Activated naive CD8-positive, alpha-beta T cell treated with anti-CD3 and anti-CD28 coated beads, Interleukin-2, amount 50 U/mL, for 24 hours (primary cell): ENCODE data around the gene CCT6B.

Experiments used
- ATAC-seq: fragments of 150-1000 bp; cut with Tn5 transposase; one replicate; pipeline ENCODE4 v1.10.0; 2021
- DNase-seq: peaks from one replicate; pipeline ENCODE4 v3.0.0; 2021
- H3K27ac Mint-ChIP-seq: one replicate; pipeline ENCODE4 v1.8.0; 2021; ENCODE audit warnings: mild to moderate bottlenecking, mixed read lengths
- H3K27me3 Mint-ChIP-seq: one replicate; pipeline ENCODE4 v1.8.0; 2021; ENCODE audit warnings: mixed read lengths
- H3K36me3 Mint-ChIP-seq: one replicate; pipeline ENCODE4 v1.8.0; 2021; ENCODE audit warnings: low read depth, mixed read lengths
- H3K4me1 Mint-ChIP-seq: one replicate; pipeline ENCODE4 v1.8.0; 2021; ENCODE audit warnings: mixed read lengths
- H3K4me3 Mint-ChIP-seq: one replicate; pipeline ENCODE4 v1.8.0; 2021; ENCODE audit warnings: mild to moderate bottlenecking, moderate library complexity, mixed read lengths
- H3K9me3 Mint-ChIP-seq: one replicate; pipeline ENCODE4 v1.8.0; 2021; ENCODE audit warnings: mixed read lengths

The CCT6B gene

DNA sequence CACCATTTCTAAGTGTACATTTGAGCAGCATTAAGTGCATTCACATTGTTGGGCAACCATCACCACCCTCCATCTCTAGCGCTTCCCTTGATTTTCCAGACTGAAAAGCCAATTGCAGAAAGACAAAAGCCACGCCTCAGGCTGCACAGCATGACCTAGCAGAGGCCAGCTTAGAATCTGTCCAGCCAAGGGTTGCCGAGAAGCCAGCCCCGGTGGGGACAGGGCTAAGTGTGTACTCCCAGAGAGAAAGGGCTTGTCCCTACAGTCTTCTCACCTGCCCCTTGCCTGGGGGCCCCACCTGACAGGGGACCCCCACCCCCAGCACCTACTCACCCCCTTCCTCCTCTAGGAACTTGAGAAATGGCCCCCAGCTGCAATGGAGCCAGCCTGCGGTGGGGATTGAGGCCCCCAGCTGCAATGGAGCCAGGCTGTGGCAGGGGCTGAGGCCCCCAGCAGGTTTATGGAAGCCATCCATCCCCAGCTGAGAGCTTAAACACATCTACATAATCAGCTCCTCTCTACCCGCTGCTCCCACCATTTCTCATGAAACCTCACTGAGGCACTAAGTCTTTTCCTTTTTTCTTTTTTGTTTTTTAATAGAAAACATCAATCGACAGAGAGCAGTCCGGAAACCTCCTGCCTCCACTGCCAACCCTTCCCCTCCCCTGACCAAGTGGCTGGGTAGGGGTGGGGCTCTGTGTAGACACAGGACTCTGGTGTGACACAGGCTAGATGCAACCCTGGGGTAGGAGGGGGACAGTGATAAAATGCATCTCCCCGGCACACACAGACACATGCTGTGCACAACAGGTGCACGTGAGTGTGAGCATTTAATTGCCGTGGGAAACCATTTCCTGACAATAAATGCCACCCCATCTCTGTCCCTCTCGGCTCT is 77.9 kb downstream of the CCT6B start:
- no peak for ATAC-seq
- no peaks in the 10 kb centered on the region for H3K36me3 Mint-ChIP-seq
- H3K9me3 Mint-ChIP-seq, result peaks cover 4% of the 10 kb centered on the region
- no peak overlapping the region for H3K27ac Mint-ChIP-seq
- H3K4me3 Mint-ChIP-seq, result no peak overlapping the region
- peaks cover 1% of the 10 kb centered on the region for H3K4me1 Mint-ChIP-seq
- H3K27me3 Mint-ChIP-seq, result peaks cover 36% of the 10 kb centered on the region
- no peak for DNase-seq

DNA sequence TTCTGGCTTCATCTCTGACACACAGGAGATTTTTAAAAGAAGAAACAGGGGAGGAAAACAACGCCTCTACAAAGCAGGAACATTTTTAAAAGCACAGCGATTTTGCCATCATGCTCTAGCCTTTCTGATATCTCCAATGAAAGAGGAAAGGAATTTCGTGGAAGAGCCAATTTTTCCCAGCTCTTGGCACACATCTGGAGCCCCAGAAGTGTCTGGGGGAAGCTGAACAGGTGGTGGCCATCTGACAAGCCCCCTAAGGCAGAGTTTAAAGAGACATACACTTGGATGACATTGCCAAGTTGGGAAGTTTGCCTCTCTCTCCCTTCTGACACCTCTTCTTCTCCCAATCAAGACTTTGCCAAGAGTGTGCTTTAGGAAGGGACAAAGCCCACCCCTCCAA is 82.1 kb downstream of the CCT6B start:
- DNase-seq (no peak), ATAC-seq (no peak)
- Mint-ChIP-seq H3K36me3 (no peaks in the 10 kb centered on the region), H3K27me3 (peaks cover 12% of the 10 kb centered on the region), H3K27ac (no peak overlapping the region), H3K4me1 (no peaks in the 10 kb centered on the region), H3K9me3 (peaks cover 4% of the 10 kb centered on the region), H3K4me3 (no peak overlapping the region)
